H54 (cell line): ENCODE data around the gene FGA.

Source experiments
- DNase-seq: peaks from one replicate; pipeline ENCODE4 v3.0.0; 2011; ENCODE audit warnings: low spot score, mixed read lengths; ENCODE audit not compliant: insufficient read length
- FAIRE-seq: peaks from 3 replicates; lab custom pipeline; 2011; peaks lifted over from hg19 to GRCh38; lab: Jason Lieb, UNC
- POLR2A ChIP-seq: IDR thresholded peaks from 2 replicates; pipeline ENCODE4 v1.6.1; 2011; ENCODE audit warnings: low read depth, mild to moderate bottlenecking, low read length

The FGA gene

DNA sequence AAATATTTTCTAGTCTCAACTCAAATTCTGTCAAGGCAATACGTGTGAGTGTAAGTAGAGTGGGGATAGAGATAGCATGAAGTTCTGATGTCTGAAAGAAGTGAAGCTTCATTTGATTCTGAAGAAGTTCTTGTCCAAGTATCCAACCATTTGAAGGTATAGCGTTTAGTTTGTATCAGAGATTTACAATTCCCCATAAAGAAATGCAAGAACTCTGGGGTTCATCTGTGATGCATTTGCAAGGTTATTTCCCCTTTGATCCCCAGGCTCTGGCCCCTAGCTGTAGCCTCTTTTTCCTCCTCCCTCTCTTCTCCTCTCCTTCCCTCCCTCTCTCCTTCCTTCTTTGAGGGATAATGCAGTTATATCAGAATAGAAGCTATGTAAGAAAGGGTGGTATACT, 7.8 kb downstream of the FGA start:
- TF ChIP-seq POLR2A: no peak
- DNase-seq (no peak), FAIRE-seq (no peak)

DNA sequence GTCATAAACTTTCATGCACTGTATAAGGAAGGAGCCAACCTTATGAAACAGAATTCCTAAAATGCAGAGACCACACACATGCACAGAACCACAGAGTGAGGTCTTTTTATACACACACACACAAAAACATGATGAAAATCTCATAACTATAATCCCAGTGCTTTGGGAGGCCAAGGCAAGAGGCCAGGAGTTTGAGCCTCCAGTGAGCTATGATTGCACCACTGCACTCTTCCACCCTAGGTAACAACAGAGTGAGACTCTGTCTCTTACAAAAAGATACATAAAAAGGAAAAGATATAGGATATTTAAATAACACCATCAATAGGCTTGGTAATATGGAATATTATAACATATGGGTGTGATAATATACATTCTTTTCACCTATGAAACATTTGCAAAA, 10.6 kb downstream of the FGA start:
- DNase-seq (no peak), FAIRE-seq (no peak)
- TF ChIP-seq POLR2A: no peak

DNA sequence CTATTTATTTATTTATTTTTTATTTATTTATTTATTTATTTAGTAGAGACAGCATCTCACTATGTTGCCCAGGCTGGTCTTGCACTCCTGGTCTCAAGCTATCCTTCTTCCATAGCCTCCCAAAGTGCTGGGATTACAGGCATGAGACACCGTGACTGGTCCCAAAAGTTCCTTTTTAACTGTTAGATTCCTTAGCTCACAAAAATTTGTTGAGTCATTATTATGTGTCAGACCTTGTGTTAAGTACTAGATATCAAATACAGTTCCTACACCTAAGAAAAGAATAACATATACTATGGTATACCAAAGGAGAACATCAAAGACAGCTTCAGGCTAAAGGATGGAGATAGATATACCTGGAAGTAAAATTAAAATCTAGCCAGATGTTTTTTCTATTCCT, 11.6 kb downstream of the FGA start:
- no peak for DNase-seq
- no peak for FAIRE-seq
- no peak for TF ChIP-seq POLR2A

- TF ChIP-seq POLR2A: no peak
- FAIRE-seq: no peak
- DNase-seq: no peak
Measured at GRCh38 chr4:154577324-154577723, 13.2 kb downstream of the FGA start.

DNA sequence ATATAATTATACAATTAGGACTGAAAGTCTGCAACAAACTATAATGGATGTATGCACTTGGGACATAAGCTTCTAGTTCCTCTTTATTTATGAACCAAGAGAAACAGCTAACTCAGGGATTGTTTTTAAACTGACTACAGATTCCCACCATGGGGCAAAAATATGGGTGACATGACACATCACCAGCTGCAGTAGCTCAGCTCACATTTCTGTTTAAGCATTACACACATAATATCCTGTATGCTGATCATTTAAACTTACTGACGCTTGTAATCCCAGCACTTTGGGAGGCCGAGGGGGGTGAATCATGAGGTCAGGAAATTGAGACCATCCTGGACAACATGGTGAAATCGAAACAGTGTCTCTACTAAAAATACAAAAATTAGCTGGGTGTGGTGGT, 16.2 kb downstream of the FGA start:
- no peak for TF ChIP-seq POLR2A
- FAIRE-seq (no peak), DNase-seq (no peak)

- DNase-seq (no peak), FAIRE-seq (no peak)
- TF ChIP-seq POLR2A: no peak
Measured at GRCh38 chr4:154573190-154573870, 17.2 kb downstream of the FGA start.

GRCh38 chr4:154569584-154569983, 21.0 kb downstream of the FGA start:
- DNase-seq (no peak), FAIRE-seq (no peak)
- no peak for TF ChIP-seq POLR2A

DNA sequence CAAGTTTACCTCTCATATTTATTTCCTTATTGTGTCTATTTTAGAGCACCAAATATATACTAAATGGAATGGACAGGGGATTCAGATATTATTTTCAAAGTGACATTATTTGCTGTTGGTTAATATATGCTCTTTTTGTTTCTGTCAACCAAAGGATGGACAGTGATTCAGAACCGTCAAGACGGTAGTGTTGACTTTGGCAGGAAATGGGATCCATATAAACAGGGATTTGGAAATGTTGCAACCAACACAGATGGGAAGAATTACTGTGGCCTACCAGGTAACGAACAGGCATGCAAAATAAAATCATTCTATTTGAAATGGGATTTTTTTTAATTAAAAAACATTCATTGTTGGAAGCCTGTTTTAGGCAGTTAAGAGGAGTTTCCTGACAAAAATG, 21.5 kb downstream of the FGA start:
- DNase-seq (no peak), FAIRE-seq (no peak)
- TF ChIP-seq POLR2A: no peak

DNA sequence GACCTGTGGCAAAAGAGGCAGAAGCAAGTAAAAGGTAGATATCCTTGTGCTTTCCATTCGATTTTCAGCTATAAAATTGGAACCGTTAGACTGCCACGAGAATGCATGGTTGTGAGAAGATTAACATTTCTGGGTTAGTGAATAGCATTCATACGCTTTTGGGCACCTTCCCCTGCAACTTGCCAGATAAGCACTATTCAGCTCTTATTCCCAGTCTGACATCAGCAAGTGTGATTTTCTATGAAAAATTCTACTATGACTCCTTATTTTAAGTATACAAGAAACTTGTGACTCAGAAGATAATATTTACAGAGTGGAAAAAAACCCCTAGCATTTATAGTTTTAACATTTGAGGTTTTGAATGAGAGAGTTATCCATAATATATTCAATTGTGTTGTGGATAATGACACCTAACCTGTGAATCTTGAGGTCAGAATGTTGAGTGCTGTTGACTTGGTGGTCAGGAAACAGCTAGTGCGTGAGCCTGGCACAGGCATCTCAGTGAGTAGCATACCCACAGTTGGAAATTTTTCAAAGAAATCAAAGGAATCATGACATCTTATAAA, 23.8 kb downstream of the FGA start:
- TF ChIP-seq POLR2A: no peak
- FAIRE-seq (no peak), DNase-seq (no peak)

GRCh38 chr4:154565704-154566103, 24.8 kb downstream of the FGA start:
- no peak for TF ChIP-seq POLR2A
- DNase-seq: no peak
- FAIRE-seq: no peak

DNA sequence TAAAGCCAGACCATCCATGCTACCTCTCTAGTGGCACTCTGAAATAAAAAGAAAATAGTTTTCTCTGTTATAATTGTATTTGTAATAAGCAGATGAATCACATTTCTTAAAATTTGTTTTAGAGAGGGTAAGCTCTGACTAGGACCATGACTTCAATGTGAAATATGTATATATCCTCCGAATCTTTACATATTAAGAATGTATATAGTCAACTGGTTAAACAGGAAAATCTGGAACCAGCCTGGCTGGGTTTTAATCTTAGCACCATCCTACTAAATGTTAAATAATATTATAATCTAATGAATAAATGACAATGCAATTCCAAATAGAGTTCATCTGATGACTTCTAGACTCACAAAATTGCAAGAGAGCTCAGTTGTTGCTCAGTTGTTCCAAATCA, 26.2 kb downstream of the FGA start:
- no peak for DNase-seq
- TF ChIP-seq POLR2A: no peak
- FAIRE-seq: no peak

- FAIRE-seq (no peak), DNase-seq (no peak)
- TF ChIP-seq POLR2A: no peak
Measured at GRCh38 chr4:154562697-154563254, 27.8 kb downstream of the FGA start, which contains the start of gene FGB. Gene FGB, plus strand, starts transcription at chr4:154563011. Its CDS starts 8 bp downstream, at chr4:154563019.

- FAIRE-seq (peak; percentile 27), DNase-seq (no peak)
- no peak for TF ChIP-seq POLR2A
Measured at GRCh38 chr4:154560824-154561231, 29.7 kb downstream of the FGA start.

GRCh38 chr4:154560419-154560801, 30.1 kb downstream of the FGA start:
- FAIRE-seq (no peak), DNase-seq (no peak)
- no peak for TF ChIP-seq POLR2A

DNA sequence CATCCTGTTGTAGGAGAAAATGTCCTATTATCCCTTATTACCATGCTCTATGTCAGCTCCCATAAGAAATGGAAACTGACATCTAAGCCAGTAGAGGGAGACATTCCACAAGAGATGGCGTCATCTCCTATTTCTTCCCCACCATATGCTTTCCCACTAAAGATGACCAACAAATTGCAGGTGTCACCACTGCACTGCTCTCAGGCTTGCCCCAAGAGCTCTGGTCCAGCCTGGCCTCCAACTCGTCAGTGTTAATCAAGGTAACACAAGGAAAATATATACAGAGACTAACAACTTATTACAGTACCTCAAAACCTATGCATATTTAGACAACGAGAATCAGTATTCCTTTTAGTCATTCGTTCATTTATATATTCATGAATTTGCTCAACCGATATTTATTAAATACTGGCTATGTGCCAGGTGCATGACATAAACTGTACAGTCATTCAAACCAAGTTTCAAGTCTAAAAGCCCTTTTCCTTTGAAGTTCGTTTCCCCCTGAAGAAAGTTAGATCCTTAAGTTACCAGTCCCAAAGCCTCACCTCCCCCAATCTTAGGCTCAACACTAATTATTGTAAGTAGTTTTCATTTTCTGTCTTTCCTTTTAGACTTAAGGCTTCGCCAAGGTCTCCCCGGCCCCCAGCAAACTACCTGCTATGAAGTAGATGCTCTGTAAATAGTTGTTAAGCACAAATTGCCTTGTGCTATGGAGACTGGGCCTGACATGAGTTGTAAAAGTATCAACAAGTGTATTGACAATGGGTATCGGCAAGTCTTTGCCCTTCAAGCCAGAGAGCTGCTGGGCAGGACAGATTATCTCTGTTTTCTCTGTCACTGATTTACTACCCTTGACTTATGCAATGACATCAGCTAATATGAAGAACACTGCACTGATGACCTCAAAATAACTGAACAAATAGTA, 30.8 kb downstream of the FGA start:
- peak; percentile 74 for FAIRE-seq
- no peak for DNase-seq
- TF ChIP-seq POLR2A: no peak
